ENCODE data around the gene ASTN2. TPM values are rescaled to one million over a fixed set of nuclear protein-coding genes. Genes with fewer than 3 reads are reported as not detected.
"Not testable (repeated sequence)": the region's sequence is repeated elsewhere in the genome, so short reads cannot be mapped to it uniquely, and the experiment has no call there.

ASTN2 gene
- polyA plus RNA-seq, 3 donors: 17.2 to 17.5 (median 17.5) TPM

DNA sequence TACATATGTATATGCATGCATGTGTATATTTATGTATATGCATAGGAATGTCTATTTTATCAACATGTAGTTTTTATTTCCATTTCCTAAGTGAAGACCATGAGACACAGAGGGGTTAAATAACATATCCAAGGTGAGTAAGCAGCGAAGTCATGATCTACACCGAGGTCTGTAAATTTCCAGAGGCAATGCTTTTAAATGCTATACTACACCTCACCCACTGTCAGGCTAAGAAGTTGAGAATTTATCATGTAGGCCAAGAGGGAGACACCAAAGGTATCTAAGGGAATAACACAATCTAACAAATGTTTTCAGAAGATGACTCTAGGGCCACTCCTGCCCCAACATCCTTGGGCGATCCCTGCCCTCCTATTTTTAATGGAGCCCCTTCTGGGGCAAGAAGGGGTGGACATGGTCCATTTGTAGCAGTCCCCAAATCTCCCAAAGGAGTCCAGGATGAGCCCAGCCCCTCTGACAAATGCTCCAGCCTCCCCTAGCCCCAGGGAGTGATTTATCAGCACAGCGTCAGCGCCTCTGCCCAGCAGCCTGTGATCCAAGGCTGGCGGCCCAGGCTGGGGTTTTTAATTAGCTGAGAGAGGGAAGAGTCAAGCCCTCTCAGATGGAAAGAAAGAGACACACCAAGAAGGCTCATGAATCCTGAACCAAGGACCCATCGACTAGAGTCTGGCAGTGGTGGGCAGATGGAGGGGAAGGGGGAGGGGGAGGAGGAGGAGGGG is 339.9 kb downstream of the ASTN2 start:
- peak in 5 of 11 donors; percentile 26 to 51 (median 38) for DNase-seq (ENCODE audit: extremely low read depth in 1 of 11, low read depth in 9 of 11, low spot score in 4 of 11)

DNA sequence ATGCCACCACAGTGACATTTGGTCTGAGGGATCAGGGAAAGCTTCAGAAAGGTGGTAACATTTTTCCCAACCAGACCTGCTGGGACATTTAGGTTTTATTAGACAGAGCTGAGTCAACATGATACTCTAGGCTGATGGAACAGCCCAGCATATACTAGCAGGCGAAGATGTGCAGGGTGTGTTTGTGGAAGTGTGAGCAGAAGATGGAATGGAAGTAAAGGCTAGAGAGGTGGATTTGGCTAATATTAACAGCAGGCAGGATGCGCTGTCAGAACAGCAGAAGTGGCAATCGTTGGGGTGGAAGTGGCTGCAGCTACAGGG is 340.6 kb downstream of the ASTN2 start:
- no peak for DNase-seq (ENCODE audit: extremely low read depth in 1 of 11, low read depth in 9 of 11, low spot score in 4 of 11)

DNA sequence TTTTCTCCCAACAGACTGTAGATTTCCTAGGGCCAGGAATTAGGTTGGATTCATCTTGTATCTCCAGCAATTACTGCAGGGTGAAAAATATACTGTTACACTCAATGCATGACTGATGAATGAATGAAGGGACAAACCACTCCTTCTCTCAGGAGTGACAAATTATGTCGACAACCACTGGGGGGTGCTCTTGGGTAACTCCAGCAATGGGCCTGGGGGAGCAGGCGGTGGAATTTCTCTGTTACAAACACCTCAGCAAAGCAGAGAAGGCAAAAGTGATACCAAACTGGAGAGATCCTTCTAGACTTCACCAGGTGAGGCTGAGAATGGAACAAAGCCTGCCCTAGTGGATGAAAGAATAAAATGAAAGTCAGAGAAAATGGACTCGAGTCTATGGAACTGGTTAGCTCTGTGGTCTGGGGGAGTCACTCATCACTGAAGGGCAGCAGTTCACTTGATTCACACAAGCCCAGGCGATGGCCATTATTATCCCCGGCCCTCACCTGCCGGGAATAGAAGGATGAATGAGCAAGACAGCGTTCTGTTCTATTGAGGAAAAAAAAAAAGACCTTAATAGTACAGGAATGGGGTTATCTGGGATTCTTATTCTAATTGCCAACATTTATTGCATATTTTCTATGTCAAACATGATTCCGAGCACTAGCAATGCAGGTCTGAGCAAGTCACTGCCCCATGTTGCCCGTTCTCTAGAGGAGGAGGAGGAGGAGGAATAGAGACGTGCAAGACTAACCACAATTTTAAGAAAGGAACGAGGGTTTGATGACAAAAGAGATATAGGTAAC is 341.1 kb downstream of the ASTN2 start:
- DNase-seq (ENCODE audit: extremely low read depth in 1 of 11, low read depth in 9 of 11, low spot score in 4 of 11): peak in 1 of 11 donors; percentile 20

DNA sequence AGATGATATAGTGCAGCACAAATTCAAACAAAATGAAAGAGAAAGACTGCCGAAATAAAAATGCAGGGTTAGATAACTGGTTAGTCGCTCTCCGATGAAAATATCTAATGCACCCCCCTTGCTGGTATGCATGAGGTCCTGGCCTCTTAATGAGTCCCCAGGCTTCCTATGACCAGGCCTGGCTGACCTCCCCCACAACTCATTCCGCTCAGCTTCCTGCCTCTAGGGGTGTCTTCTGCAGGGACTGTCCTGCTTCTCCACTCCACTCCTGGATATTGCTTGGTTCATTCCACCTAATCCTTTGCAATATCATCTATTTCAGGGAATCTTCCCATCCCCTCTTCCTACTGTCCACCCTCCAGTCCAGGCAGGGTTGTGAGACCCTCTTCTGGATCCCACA is 341.8 kb downstream of the ASTN2 start:
- DNase-seq (ENCODE audit: extremely low read depth in 1 of 11, low read depth in 9 of 11, low spot score in 4 of 11): no peak

DNA sequence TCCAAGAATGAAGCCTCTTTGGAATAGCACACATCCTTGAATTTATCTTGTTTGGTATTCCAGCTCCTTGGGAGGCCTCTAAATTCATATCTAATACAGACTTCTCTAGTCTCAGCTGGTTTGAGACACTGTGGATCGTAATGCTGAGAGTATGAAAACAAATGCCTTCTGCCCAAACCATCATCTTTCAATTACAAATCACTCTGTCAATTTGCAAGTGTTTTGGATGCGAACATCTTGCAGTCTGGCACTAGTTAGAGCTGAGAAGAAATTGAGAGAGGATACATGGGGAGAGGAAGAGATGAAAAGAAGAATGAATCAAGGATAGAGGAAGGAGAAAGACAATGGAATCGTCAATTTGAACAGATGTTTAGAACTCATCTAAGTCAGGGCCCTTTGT is 342.6 kb downstream of the ASTN2 start:
- DNase-seq (ENCODE audit: extremely low read depth in 1 of 11, low read depth in 9 of 11, low spot score in 4 of 11): no peak

DNA sequence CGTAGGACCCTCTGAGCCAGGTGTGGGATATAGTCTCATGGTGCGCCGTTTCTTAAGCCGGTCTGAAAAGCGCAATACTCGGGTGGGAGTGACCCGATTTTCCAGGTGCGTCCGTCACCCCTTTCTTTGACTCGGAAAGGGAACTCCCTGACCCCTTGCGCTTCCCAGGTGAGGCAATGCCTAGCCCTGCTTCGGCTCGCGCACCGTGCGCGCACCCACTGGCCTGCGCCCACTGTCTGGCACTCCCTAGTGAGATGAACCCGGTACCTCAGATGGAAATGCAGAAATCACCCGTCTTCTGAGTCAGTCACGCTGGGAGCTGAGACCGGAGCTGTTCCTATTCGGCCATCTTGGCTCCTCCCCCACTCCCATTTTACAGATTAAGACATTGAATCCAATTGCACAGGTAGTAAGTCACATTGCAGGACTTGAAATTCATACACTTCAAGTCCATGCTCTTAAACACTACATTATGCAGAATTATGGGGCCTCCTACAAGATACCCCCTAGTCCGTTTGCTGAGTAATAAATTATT is 343.1 kb downstream of the ASTN2 start:
- DNase-seq (ENCODE audit: extremely low read depth in 1 of 11, low read depth in 9 of 11, low spot score in 4 of 11): not testable (repeated sequence)

DNA sequence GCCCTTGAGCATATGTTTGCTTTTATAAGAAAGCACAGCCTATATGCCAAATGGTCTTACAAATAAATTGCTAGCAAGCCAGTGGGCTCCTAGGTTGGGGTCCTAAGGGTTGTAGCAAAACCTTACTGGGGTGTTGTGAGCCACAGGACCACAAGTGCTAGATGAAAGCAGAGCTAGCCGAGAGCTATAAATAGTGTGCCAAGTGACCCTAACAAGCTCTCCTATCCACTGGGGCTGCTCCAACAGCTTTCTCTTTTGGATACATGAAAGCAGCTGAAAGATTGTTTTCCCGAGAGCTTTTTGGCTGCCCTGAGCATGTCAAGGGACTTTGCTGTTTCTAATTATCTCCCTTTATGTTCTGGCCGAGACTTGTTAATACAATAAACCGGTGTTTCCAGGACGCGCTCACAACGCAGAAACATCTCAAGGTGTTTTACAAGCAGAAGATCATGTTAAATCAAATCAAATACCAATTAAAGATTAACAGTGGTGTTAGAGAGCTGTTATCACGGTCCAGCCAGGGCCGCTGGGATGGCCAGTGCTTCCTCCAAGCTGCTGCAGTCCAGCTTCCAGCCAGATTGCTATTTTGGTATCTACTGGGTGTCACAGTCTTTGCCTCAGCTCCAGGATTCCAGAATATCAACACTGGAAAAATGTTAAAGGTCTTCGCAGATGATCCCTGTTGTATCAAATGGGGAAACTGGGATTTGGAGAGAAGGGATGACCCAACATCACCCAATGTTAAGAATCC is 351.0 kb downstream of the ASTN2 start:
- no peak for DNase-seq (ENCODE audit: extremely low read depth in 1 of 11, low read depth in 9 of 11, low spot score in 4 of 11)

DNA sequence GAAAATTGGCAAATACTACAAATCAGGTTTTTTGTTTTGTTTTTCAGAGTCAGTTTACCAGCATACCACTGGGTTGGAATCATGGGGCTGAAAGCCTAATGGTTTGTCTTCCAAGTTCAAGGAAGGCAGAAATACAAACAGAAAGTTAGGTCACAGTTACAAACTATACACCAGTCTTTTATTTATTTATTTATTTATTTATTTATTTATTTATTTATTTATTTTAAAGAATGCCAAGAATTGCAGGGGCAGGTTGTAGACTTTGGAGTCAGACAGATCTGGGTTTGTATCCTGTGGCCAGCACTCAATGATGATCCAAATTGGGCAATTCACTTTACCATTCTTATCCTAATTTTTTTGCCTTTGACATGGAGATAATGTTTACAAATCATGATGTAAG is 353.9 kb downstream of the ASTN2 start:
- DNase-seq (ENCODE audit: extremely low read depth in 1 of 11, low read depth in 9 of 11, low spot score in 4 of 11): no peak

DNA sequence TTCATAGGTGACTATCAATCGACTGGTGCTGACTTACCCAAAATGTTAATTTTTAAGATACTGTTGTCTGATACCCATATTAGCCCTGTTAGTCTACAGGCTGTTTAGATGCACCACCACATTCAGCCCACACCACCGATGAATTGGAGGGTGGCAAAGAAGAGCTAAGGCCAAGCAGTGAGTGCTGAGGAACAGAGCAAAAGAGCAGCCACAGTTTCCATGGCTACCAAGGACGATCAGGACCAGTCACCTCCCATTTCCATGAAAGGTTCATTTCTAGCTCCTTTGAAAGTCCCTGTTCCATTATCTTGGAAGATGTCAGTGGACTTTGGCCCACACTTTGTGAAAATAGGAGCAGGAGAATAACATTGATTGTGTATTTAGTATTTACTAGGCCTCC is 364.9 kb downstream of the ASTN2 start:
- DNase-seq (ENCODE audit: extremely low read depth in 1 of 11, low read depth in 9 of 11, low spot score in 4 of 11): no peak

DNA sequence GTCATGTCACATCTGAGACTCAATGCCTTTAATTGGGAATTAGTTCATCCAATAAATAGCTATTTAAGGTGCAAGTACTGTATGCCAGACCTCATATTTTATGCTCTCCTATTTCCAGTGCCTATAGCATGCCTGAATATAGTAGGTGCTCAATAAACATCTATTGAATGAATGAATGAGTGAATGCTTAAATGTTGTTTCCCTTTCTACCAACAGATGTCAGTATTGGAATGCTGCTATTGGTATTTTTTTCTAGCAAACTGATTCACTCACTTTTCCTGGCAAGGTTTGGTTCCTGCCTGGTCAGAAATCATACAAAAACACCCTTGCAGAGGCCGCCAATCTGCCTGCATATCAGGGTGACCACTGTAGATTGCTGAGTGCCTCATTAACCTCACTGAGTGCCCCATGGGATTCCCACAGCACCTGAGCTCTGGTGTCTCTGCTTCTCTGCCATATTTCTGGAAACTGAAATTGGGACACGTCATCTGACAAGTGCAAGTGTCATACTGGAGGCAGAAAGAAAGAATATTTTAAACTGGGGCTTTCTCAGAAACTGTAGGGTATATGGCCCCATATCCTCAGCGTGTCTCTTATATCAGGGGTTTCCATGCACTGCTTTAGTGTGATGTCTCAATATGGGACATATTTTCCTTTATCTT is 368.1 kb downstream of the ASTN2 start:
- DNase-seq (ENCODE audit: extremely low read depth in 1 of 11, low read depth in 9 of 11, low spot score in 4 of 11): no peak

DNA sequence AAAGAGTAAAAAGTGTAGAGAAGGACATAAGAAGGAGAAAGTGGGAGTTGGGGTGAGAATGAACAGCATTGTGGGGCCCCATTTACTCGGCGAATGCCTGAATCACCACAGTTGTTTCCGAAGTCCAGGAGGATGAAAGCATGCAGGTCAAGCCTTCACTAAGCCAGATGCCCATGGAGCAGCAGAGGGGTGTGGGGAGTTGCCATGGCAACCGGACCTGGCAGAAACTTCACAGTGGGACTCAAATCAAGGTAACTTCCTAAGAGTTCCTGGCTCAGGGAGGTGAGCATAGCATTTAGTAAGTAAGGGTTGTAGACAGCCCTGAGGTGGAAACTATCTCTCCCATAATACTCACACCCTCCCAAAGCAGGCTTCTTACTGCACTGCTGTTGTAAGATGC is 370.6 kb downstream of the ASTN2 start:
- no peak for DNase-seq (ENCODE audit: extremely low read depth in 1 of 11, low read depth in 9 of 11, low spot score in 4 of 11)

DNA sequence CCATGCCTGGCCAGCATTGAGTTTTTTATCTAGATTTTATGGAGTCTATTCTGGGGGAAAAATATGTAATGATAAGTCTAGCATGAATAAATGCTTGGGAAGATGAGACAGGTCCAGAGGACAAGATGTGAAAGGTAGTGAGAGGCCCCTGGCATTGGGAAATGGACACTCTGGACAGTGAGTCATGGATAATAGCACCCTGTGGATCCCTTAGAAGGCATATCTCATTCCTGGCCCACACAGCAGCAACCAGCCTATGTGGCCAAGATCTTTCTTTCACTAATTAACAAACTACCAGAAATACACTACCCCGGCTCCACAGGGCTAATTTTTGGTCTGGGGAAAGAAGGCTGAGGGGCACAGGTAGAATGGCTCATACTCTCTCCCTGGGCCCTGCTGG is 371.7 kb downstream of the ASTN2 start:
- no peak for DNase-seq (ENCODE audit: extremely low read depth in 1 of 11, low read depth in 9 of 11, low spot score in 4 of 11)

DNA sequence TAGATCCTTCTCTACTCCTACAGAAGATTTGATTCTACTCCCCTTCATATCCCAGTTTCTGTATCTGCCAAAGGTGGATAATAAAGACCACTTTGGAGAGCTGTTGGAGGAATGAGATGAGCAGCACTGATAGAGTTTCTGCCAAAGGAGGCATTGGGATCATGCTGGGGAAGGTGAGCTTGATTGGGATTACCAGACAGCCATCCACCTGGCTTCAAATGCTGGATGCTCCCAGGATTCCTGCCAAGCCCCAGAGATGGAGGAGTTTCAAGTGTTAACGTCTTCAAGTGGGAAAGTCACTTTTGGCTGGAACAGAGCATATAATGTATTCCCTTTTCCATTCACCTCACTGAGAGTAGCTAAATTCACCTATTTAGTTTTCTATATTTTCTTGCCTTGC is 379.3 kb downstream of the ASTN2 start:
- no peak for DNase-seq (ENCODE audit: extremely low read depth in 1 of 11, low read depth in 9 of 11, low spot score in 4 of 11)

DNA sequence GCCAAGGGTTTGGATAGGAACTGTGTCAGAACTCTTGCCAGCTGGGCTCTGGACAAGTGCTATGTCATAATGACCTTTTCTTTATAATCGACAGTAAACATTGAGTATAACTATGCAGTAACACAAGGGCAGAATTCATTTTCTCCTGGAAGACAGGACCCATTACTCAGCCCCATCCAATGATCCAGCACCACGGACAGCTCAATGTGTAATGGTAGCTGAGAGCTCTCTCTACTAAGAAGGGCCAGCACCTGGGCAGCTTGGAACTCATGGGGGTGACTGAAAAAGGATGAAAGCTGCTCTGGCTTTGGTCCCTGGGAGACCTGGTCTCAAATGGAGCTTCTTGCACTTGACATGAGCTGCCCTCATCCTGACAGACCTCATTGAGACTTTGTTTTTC is 380.0 kb downstream of the ASTN2 start:
- peak in 9 of 11 donors; percentile 9 to 33 (median 19) for DNase-seq (ENCODE audit: extremely low read depth in 1 of 11, low read depth in 9 of 11, low spot score in 4 of 11)

DNA sequence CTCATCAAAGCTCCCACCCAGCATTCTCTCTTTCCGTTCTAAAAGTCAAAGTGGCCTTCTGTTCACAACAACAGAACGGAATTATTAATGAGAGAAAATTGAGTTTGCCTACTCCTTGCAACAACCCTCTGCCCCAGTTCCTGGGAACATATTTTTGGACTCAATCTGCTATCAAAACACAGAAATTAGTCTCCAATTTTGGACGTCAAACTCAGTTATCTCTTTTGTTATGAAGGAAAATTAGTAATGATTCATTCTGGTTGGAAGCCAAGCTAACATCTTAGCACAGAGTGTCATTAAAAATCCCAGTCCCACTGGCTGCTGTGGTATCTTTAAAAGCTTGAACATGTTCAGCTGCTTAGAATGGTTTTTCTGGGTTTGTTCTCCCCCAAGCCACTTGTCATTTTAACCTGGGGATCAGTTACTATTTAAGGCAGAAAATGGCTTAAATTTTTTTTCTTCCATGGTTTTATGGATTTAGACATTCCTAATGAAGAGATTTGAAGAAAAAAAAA is 384.5 kb downstream of the ASTN2 start:
- DNase-seq (ENCODE audit: extremely low read depth in 1 of 11, low read depth in 9 of 11, low spot score in 4 of 11): no peak

DNA sequence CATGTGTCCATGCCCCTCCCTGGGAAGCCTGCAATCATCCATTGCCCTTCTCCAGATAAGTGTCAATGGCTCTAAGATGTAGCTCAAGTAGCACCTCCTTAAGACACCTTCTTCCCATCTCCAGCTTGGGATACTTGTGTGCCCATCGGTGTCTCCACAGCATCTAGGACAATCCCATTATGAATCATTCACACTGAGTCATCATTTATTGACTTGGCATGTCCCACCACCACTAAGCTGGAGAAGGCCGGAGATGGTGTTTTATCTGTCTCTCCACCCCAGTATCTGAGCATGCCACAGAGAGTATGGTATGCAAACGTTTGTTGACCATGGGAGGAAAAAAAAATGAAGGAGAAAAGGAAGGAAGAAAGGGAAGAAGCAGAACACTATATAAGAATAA is 385.5 kb downstream of the ASTN2 start:
- no peak for DNase-seq (ENCODE audit: extremely low read depth in 1 of 11, low read depth in 9 of 11, low spot score in 4 of 11)

DNA sequence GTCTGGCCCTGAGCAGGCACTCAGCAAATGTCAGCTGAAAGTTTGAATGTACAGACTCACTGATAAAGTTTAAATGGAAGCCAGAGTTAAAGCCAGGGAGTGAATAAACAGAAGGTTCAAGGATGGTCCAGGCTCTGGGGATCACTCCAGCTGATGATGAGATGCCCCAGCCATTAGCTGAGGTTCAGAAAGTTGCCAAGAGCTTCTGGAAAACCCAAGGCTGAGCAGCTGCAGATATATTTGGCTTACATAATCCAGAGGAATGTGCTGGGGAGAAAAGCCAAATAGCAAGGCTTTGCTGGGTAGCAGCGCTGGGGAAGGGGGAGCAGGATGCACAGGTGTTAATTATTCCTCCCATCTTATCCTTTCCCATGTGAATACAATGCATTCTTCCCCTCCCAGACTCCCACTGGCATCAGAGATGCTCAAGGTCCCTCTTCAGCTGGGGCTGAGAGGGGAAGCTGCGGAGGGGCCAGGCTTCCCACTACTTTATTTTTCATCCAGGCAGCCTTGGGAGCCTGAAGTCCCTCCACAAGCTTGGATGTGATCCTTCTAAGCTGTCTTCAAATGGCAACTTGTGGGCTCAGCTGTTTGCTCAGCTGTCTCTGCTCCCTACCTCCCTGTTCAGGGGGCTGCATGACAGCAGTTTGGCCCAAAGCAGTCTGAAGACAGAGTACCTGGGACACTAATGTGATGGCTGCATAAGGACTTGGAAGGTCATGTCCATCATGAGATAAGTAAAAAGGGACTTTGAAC is 386.6 kb downstream of the ASTN2 start:
- no peak for DNase-seq (ENCODE audit: extremely low read depth in 1 of 11, low read depth in 9 of 11, low spot score in 4 of 11)

DNA sequence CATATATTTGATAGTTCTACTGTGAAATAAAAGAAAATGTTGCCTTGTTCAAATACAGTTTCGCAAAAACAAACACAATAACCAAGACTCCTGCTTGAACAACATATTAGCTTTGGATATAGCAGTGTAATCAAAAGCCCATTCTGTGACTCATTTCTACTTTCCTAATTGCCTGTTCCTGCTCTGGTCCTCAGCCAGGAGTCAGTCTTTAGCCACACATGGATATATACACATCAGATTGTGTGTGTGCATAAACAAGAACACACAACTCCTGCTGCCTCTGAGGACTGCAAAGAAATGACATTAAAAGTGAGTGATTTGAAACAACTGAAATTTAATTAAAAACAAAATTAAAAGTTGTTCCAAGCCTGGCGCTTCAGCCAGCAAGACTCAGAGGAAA is 393.0 kb downstream of the ASTN2 start:
- DNase-seq (ENCODE audit: extremely low read depth in 1 of 11, low read depth in 9 of 11, low spot score in 4 of 11): no peak
